Colonic mucosa (tissue), 4 donors: ENCODE results near the gene RPL19. TPM values are rescaled to one million over a fixed set of nuclear protein-coding genes. Genes with fewer than 3 reads are reported as not detected.

ENCODE experiments used
- DNase-seq: peaks from one replicate; pipeline ENCODE4 v3.0.0-alpha.2; 2020
- H3K27ac ChIP-seq: fragments of 200-600 bp; one replicate; pipeline ENCODE4 v1.8.0; 2021
- H3K27me3 ChIP-seq: fragments of 200-600 bp; one replicate; pipeline ENCODE4 v1.8.0; 2021
- H3K36me3 ChIP-seq: fragments of 200-600 bp; one replicate; pipeline ENCODE4 v1.8.0; 2021
- H3K4me1 ChIP-seq: fragments of 200-600 bp; one replicate; pipeline ENCODE4 v1.8.0; 2021; ENCODE audit warnings: mild to moderate bottlenecking
- H3K4me3 ChIP-seq: fragments of 200-600 bp; one replicate; pipeline ENCODE4 v1.8.0; 2021
- H3K9ac ChIP-seq, 2 donors: one replicate each; pipeline ENCODE4 v1.7.0; 2013; ENCODE audit warnings: control low read depth in 2 of 2, low read depth in 2 of 2, low read length in 2 of 2
- H3K9me3 ChIP-seq: fragments of 200-600 bp; one replicate; pipeline ENCODE4 v1.8.0; 2021
- intact Hi-C: fragments of 100-400 bp; cut with DNase I; formaldehyde crosslinking; loops from one replicate; pipeline ENCODE4 v1.14.1; 2022
- total RNA-seq, 2 donors: library from RNA; stranded (reverse); fragmentation: NEBNext Ultra II Directional in 1 of 2; extraction: Animal tissue kit (Norgen Biotek cat#: 25700) in 1 of 2; gene quantifications; one replicate each; pipeline ENCODE4 v1.2.1, GENCODE V29; 2021
- TF ChIP-seq, protein P1 (sequence below): fragments of 200-600 bp; IDR thresholded peaks from one replicate; pipeline ENCODE4 v1.8.0; 2022; ENCODE audit warnings: antibody characterized with exemption, mild to moderate bottlenecking
- donor health status: healthy.
- donor health status: DM: no; HTN: no; CAD: no.
- donor health status: DM: no; HTN: no; CAD: no.

Gene RPL19
- total RNA-seq, 2 donors from 2014 or later, result 1,557 to 1,567 TPM

DNA sequence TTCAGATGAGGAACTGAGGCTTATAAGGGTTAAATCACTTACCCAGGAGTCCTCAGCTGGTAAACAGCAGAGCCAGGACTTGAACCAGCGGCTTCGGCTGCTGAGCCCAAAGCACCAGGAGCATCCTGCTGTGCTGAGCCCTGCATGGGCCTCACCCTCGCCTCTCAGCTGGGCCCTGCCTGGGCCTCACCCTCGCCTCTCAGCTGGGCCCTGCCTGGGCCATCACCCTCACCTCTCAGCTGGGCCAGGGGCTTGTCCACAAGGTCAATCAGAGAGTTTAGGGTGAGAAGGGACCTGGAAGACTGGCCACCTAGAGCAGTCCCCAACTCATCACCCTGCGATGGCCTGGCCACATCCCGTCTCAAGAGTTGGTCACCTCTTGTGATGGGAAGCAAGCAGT is 21.5 kb downstream of the RPL19 start:
- Histone ChIP-seq H3K27me3 (peaks cover 29% of the 10 kb centered on the region), H3K9ac (no peak overlapping the region), H3K36me3 (no peaks in the 10 kb centered on the region), H3K4me1 (peaks cover 4% of the 10 kb centered on the region), H3K4me3 (no peak overlapping the region), H3K9me3 (no peaks in the 10 kb centered on the region), H3K27ac (no peak overlapping the region)
- intact Hi-C loops, result no loop called here
- TF ChIP-seq, protein P1, sequence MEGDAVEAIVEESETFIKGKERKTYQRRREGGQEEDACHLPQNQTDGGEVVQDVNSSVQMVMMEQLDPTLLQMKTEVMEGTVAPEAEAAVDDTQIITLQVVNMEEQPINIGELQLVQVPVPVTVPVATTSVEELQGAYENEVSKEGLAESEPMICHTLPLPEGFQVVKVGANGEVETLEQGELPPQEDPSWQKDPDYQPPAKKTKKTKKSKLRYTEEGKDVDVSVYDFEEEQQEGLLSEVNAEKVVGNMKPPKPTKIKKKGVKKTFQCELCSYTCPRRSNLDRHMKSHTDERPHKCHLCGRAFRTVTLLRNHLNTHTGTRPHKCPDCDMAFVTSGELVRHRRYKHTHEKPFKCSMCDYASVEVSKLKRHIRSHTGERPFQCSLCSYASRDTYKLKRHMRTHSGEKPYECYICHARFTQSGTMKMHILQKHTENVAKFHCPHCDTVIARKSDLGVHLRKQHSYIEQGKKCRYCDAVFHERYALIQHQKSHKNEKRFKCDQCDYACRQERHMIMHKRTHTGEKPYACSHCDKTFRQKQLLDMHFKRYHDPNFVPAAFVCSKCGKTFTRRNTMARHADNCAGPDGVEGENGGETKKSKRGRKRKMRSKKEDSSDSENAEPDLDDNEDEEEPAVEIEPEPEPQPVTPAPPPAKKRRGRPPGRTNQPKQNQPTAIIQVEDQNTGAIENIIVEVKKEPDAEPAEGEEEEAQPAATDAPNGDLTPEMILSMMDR, result no peak
- no peak for DNase-seq

DNA sequence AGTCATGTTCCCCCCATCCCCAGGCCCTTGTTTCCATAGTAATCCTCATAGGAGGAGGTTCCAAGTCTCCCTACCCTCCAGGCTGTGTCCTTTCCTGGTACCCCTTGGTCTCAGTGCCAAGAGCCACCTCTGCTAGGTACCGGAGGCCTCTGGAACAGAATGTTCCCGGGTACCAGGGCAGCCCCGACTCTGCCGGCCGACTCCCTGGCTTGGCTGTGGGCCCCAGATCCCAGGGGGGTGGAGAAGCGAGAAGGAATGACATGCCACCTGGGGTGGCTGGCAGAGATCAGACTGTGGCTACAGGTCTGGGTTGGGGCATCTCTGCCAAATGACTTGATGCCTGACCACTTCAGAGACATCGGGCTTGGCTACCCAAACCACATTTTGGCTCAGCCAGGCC is 22.1 kb downstream of the RPL19 start:
- TF ChIP-seq, protein P1, result no peak
- H3K4me3 ChIP-seq, result no peak overlapping the region
- intact Hi-C loops, result no loop called here
- DNase-seq, result no peak
- H3K4me1 ChIP-seq, result peaks cover 4% of the 10 kb centered on the region
- H3K9ac ChIP-seq, result no peak overlapping the region
- H3K27me3 ChIP-seq, result peaks cover 31% of the 10 kb centered on the region
- no peaks in the 10 kb centered on the region for H3K9me3 ChIP-seq
- H3K36me3 ChIP-seq, result no peaks in the 10 kb centered on the region
- no peak overlapping the region for H3K27ac ChIP-seq

DNA sequence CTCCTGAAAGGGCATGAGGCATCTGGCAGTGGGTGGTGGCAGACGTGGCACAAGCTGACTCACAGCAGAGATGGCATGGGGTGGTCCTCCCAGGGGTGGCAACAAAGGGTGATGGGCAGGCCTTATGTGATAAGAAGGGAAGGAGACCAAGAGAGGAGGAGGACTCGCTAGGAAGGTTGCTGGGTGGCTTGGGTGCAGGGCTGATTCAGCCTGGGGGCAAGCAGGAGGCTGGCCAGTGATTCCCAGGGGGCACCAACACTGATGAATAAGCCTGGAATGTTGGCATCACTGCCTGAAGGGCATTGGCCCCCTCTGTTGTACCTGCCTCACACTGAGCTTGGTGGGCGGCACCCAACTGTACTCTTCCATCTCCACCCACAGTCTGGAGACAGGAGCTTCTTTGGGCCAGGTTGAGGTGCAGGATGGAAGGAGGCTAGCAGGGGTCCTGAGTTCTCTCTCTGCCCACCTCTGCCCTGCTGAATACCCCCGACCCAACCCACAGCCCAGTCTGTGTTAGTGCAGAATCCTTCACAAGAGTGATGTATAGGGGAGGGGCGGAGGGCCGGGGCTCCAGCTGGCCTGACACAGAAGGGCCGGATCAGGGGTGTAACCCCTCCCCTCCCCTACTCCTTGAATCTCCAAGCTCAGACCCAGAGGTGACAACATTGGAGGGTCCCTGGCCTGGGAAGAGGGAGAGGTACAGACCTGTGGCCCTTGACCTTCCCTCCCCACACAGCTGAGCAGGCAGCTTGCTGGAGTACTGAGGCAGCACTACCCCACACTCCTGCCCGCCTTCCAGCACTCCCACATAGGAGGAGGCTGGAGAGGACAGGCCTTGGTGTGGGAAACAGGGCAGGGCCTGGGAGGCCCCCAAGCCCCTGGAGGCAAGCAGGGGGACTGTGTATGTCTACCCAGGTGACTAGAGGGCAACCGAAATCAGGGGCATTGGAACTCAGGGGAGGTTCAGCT is 23.1 kb downstream of the RPL19 start:
- Histone ChIP-seq H3K9me3 (no peaks in the 10 kb centered on the region), H3K27ac (no peak overlapping the region), H3K4me1 (peaks cover 4% of the 10 kb centered on the region), H3K27me3 (peaks cover 31% of the 10 kb centered on the region), H3K36me3 (no peaks in the 10 kb centered on the region), H3K4me3 (no peak overlapping the region), H3K9ac (no peak overlapping the region)
- intact Hi-C loops, result no loop called here
- DNase-seq, result no peak
- TF ChIP-seq, protein P1, result no peak

DNA sequence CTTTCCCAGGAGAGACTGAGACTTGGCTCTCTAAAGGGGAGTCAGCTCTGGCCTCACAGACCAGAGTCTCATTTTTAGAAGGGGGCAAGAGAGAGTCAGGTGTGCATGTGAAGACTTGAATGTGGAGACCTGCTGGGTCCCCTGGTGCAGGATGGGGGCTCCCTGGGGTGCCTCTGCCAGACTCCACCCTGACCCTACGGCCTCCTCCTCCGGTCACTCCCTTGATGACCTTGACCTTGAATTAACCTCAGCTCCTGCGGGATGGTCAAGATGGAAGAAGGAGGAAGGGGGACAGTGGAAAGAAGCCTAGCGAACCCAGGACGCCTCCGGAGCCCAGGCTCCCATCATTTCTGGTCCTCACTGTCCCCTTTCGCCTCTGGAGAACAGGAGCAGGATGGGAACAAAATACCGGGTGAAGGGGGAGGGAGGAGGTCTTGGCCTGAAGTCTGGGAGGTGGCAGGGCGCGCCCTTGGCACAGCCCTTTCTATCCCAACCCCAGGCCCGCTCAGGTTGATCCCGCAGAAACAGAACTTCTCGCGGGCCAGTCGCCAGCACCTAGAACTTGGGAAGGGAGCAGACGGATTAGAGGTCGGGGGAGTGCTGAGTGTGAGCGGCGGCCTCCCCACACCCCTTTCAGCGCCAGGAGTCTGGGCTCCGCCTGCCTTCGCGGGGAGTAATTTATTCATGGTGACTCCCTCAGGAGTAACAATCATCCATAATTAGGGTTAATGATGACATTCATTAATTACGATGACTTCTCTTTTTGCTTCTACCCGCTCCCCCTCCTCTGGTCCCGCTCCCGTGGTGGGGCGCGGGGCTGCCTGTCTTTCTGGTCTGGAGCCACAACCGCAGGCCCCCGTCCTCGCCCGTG is 24.1 kb downstream of the RPL19 start:
- peaks cover 4% of the 10 kb centered on the region for H3K4me1 ChIP-seq
- H3K9ac ChIP-seq, result no peak overlapping the region
- H3K9me3 ChIP-seq, result no peaks in the 10 kb centered on the region
- H3K36me3 ChIP-seq, result no peaks in the 10 kb centered on the region
- TF ChIP-seq, protein P1, result no peak
- H3K27me3 ChIP-seq, result peaks cover 31% of the 10 kb centered on the region
- intact Hi-C loops, result no loop called here
- DNase-seq, result no peak
- H3K27ac ChIP-seq, result no peak overlapping the region
- no peak overlapping the region for H3K4me3 ChIP-seq

DNA sequence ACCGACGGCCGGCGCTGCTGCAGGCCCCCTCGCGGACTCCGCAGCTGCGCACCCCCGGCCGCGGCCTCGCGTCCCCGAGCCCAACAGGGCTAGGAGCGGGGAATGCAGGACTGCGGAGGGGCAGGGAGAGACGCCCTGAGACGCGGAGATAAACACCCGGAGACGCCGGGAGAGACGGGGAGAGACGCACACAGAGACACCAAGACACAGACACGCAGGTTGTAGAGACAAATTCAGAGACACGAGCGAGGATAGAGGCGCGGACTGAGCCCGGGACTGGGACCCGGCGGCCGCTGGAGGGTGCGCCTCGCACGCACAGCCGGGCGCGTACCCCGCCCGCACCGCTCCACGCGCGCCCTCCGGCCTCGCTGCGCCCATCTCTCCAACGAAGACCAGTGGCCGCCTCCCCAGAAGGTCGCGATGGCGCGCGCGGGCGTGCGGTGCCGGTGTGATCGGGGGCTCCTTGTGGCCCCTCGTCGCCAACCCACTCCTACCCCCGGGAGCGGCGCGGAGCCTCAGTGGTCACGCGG is 24.8 kb downstream of the RPL19 start:
- intact Hi-C loops, result no loop called here
- DNase-seq, result no peak
- no peaks in the 10 kb centered on the region for H3K36me3 ChIP-seq
- H3K4me3 ChIP-seq, result peak overlapping the region; percentile 27
- H3K27me3 ChIP-seq, result peaks cover 31% of the 10 kb centered on the region
- TF ChIP-seq, protein P1, result no peak
- no peak overlapping the region for H3K27ac ChIP-seq
- peaks cover 4% of the 10 kb centered on the region for H3K4me1 ChIP-seq
- H3K9me3 ChIP-seq, result no peaks in the 10 kb centered on the region
- H3K9ac ChIP-seq, result no peak overlapping the region
